ENCODE measurements around the gene ATF4. TPM values are rescaled to one million over a fixed set of nuclear protein-coding genes. Genes with fewer than 3 reads are reported as not detected.
A peak's percentile ranks its signal among the peaks of the same experiment; 100 is the strongest.

Gene ATF4
- total RNA-seq, 4 donors from 2014 or later = 258 to 714 (median 610) TPM

DNA sequence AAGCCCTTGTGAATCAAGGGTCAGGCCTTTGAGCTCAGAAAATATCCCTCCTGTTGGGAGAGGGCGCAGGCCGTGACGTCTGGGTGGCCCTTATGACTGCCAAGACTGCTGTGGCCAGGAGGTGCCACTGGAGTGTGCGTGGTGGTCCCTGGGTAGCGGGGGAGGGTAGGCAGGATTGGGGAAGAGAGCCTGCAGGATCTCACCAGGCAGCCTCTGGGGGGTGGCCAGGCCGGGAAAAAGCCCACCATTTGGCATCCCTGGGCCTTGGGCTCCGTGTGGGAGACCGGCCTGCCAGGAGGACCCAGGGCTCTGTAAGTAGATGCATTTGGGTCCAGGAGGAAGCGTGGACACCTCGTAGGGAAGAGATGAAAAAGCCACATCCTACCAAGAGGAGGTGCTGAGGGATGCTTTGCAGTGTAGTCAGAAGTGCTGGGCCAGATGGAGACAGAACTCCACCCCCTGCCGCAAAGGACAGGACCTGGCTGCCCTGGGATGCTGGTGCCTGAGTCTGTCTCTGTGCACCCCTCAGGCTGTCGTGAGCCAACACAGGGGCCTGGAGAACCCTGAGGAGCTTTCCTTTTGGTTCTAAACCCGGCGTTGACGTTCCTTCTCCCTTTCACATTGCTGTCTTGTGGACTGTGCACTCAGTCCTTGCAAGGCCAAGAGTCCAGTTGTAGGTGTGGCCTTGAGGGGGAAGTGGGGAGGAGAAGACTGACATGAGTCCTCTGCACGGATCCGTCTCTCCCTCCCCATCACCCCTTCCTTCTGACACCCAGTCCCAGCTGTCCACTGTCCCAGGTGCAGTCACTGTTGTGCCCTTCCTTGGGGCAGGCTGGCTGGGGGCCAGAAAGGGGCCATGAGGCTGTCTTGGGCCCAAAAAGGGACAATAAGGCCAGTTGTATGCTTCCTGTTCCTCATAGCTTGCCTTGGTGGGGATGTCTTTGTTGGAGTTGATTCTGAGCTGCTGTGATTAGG is 31.0 kb upstream of the ATF4 start:
- ATAC-seq (ENCODE audit: low FRiP score) = no peak
- DNase-seq (ENCODE audit: low spot score) = no peak
- TF ChIP-seq, protein P1, sequence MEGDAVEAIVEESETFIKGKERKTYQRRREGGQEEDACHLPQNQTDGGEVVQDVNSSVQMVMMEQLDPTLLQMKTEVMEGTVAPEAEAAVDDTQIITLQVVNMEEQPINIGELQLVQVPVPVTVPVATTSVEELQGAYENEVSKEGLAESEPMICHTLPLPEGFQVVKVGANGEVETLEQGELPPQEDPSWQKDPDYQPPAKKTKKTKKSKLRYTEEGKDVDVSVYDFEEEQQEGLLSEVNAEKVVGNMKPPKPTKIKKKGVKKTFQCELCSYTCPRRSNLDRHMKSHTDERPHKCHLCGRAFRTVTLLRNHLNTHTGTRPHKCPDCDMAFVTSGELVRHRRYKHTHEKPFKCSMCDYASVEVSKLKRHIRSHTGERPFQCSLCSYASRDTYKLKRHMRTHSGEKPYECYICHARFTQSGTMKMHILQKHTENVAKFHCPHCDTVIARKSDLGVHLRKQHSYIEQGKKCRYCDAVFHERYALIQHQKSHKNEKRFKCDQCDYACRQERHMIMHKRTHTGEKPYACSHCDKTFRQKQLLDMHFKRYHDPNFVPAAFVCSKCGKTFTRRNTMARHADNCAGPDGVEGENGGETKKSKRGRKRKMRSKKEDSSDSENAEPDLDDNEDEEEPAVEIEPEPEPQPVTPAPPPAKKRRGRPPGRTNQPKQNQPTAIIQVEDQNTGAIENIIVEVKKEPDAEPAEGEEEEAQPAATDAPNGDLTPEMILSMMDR (IDR thresholded peaks at IDR 0.05) = no peak

DNA sequence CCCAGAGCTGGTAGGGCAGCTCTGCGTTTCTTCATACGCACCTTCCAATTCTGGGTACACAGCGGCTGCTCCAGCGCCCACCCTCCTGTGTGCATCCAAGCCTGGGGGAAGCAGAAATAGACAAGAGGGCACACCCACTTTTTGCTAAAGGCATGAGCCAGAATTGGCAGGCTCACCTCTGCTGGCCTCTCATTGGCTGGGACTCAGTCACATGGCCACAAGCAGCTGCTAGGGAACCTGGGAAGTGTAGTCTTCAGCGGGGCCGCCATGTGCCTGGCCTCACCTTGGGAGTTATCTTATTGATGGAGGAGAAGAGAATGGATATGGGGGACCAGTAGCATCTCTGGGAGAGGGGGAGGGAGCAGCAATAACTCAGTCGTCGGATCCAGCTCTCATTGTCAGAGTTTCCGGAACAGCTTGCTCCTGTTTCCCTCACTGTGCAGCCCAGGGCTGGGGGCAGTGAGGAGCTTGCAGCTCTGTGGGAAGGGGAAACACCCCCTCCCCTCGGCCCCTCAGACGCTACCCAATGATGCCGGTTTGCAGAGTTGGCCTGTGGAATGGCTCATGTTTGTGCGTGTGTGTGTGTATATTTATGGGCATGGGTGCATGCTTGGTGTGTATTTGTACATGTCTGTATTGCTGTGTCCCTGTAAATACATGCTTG is 30.1 kb upstream of the ATF4 start:
- TF ChIP-seq, protein P1 (IDR thresholded peaks at IDR 0.05) = no peak
- DNase-seq (ENCODE audit: low spot score) (peak; percentile 74), ATAC-seq (ENCODE audit: low FRiP score) (peak; percentile 65)

DNA sequence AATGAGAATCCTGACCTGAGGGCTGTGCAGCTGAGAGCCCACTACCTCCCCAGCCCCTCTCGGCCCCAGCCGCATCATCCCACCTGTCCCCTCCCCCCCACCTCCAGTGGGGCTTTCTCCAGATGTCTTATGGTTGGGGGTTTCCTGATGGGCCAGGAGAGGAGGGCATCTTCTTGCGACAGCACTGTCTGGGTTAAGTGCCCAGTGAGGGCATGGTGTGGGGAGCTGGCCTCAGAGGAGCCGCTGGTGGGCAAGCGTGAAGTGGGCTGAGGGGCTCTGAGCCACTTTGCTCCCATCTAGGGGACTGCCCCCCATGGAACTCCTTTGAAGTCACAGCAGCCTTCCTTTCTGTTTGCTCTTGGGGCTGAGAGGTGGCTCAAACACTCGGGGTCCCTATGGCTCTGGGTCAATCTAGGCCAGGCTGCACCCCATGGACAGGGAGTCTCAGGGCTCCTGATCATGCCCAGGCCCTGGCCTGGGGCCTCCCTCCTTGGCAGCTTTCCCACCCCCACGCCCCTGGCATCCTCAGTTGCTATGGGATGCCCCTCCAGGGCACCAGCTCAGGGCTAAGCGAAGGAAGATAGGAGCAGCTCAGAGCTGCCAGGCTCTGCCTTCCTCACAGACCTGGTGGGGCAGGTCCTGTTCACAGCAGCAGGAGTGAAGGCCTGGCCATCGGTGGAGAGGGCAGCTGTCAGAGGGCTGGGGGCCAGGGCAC is 29.2 kb upstream of the ATF4 start:
- TF ChIP-seq, protein P1 (IDR thresholded peaks at IDR 0.05) = no peak
- DNase-seq (ENCODE audit: low spot score) (no peak), ATAC-seq (ENCODE audit: low FRiP score) (no peak)

DNA sequence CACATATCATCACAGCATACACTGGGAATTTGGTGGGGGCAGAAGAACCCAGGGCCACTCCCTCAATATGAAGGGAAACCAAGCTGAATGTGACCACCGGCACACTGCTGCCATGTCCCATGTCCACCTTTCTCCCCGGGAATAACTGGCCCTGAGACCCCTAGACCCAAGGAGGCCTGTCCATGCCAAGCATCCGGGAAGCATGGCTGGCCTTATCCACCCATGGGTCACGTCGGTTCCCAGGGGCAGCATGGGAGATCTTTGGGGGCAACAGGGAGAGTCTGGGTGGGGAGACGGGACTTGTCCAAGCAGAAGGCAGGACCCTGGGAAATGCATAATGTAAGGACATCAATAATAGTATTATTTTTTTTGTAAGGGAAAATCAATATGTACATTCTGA is 28.7 kb upstream of the ATF4 start:
- DNase-seq (ENCODE audit: low spot score) (no peak), ATAC-seq (ENCODE audit: low FRiP score) (no peak)
- TF ChIP-seq, protein P1 (IDR thresholded peaks at IDR 0.05) = no peak

DNA sequence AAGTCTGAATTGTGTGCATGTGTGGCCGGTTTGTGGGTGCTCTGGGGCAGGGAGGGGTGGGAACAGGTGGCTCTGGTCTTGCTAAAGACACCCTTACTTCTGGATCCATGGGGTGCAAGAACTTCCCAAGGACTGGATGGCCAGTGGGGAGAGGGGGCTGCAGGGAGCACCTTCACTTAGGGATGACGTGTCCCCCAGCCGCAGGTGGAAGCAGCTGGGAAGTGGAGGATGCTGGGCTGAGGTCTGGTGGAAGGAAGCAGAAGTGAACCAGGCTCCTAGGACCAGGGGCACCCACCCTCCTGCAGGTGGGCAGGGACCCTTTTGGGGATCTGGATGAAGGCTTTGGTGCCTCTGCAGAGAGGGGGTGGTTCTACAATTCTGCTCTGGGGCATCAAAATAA is 28.2 kb upstream of the ATF4 start:
- ATAC-seq (ENCODE audit: low FRiP score) (no peak), DNase-seq (ENCODE audit: low spot score) (no peak)
- TF ChIP-seq, protein P1 (IDR thresholded peaks at IDR 0.05) = no peak

DNA sequence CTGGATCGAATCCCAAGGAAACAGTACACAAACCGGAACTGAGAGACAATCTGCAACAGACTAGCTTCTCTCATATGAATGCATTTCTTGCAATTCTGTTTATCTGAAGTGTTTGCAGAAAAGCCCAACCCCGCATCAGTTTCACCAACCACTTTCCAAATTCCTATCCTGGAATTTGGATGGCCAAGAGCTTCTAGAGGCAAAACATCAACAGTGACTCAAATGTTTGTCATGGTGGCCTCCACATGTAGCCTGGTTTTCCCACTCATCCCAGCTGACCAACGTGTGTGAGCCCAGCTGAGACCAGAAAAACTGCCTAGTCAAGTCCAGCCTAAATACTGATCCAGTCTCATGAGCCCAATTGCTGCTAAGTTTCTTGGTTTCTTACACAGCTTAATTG is 26.6 kb upstream of the ATF4 start:
- no peak for ATAC-seq (ENCODE audit: low FRiP score)
- TF ChIP-seq, protein P1 (IDR thresholded peaks at IDR 0.05) = no peak

More for the DNA sequence above, 26.6 kb upstream of the ATF4 start:
- no peak for DNase-seq (ENCODE audit: low spot score)
